ENCODE measurements around the gene MIDN. TPM values are rescaled to one million over a fixed set of nuclear protein-coding genes. Genes with fewer than 3 reads are reported as not detected.
A peak's percentile ranks its signal among the peaks of the same experiment; 100 is the strongest.

Gene MIDN
- total and polyA plus RNA-seq, 12 donors, result 8.6 to 189 (median 59.9) TPM

DNA sequence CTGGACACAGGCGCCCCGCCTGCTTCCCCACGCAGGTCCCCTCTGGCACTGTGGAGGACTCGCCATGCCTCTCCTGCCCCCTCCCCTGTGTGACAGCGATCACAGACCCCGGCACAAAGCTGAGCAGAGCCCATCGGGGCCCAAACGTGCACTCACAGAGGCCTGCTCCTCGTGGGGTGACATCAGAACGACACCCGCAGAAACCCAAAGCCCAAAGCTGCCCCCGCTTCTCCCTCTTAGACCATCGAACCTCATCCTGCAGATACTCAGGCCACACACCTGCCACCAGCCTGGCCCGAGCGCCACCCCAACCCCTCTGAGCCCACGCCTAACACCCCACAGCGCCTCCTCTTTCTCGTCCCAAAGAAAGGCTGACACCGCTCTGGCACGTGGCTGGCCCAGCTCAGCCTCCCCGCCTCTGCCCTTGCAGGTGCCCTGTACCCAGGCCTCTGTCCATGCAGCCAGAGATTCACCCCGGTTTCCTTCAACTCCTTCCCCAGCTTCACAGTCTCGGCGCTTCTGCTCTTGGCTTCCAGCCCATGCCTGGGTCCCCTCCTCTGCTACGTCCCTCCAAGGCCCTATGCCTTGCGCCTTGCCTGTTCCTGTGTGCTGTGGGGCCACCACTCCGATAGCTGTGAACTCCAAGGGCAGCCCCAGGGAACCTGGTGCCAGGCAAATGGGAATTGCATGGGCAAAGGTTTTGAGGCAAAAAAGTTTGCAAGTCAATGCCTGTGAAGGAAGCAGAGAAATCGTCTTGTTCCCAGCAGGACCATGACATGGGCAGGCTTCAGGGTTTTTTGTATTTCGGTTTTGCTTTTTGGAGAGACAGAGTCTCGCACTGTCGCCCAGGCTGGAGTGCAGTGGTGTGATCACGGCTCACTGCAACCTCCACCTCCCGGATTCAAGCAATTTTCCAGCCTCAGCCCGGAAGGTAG lies 9.7 kb upstream of the MIDN start:
- TF ChIP-seq POLR2A (IDR thresholded peaks at IDR 0.05), result no peak
- TF ChIP-seq, protein P1, sequence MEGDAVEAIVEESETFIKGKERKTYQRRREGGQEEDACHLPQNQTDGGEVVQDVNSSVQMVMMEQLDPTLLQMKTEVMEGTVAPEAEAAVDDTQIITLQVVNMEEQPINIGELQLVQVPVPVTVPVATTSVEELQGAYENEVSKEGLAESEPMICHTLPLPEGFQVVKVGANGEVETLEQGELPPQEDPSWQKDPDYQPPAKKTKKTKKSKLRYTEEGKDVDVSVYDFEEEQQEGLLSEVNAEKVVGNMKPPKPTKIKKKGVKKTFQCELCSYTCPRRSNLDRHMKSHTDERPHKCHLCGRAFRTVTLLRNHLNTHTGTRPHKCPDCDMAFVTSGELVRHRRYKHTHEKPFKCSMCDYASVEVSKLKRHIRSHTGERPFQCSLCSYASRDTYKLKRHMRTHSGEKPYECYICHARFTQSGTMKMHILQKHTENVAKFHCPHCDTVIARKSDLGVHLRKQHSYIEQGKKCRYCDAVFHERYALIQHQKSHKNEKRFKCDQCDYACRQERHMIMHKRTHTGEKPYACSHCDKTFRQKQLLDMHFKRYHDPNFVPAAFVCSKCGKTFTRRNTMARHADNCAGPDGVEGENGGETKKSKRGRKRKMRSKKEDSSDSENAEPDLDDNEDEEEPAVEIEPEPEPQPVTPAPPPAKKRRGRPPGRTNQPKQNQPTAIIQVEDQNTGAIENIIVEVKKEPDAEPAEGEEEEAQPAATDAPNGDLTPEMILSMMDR (IDR thresholded peaks at IDR 0.05), result no peak
- H3K9me3 ChIP-seq (replicated peaks in 1 of 3), result no peaks in the 10 kb centered on the region
- peaks cover 36 to 43% of the 10 kb centered on the region in 2 donors for H3K4me1 ChIP-seq (replicated peaks in 1 of 2)
- peak in 2 of 7 donors; percentile 28 to 43 for DNase-seq
- intact Hi-C loops (cut with DNase I), result no loop called here
- H3K36me3 ChIP-seq (replicated peaks in 1 of 2), result no peaks in the 10 kb centered on the region
- peak overlapping the region in 4 of 5 donors; percentile 36 to 99 (median 50) for H3K27ac ChIP-seq
- H3K27me3 ChIP-seq, result no peaks in the 10 kb centered on the region
- peak overlapping the region in 1 of 4 donors; percentile 69 for H3K4me3 ChIP-seq
- WGBS, 4 donors, result 58 to 73% (median 60%) methylated on average over 23 to 34 of the region's 34 CpGs

DNA sequence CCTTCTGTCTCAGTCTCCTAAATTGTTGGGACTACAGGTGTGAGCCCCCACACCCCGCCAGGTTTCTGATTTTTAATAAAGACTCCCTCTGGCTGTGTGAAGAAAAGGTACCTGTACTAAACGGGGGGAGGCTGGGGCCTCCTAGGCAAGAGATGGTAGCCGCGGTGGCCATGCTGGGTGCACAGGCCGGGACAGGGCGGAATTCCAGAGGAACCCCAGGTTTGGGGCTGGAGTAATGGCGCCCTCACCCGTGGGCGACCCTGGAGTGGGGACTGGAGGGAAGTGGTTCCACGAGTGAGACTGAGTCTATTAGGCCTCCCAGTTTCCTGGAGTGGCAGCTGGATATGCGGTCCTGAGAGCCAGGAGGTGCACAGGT lies 9.0 kb upstream of the MIDN start:
- H3K27ac ChIP-seq, result peak overlapping the region in 4 of 5 donors; percentile 75 to 99 (median 93)
- intact Hi-C loops (cut with DNase I), result no loop called here
- WGBS, 4 donors, result 76 to 85% (median 84%) methylated on average over 3 to 11 of the region's 11 CpGs
- H3K4me1 ChIP-seq (replicated peaks in 1 of 2), result peaks cover 43 to 46% of the 10 kb centered on the region in 2 donors
- DNase-seq, result no peak
- H3K36me3 ChIP-seq (replicated peaks in 1 of 2), result no peaks in the 10 kb centered on the region
- no peaks in the 10 kb centered on the region for H3K9me3 ChIP-seq (replicated peaks in 1 of 3)
- no peak overlapping the region for H3K4me3 ChIP-seq
- TF ChIP-seq, protein P1 (IDR thresholded peaks at IDR 0.05), result no peak
- H3K27me3 ChIP-seq, result no peaks in the 10 kb centered on the region

DNA sequence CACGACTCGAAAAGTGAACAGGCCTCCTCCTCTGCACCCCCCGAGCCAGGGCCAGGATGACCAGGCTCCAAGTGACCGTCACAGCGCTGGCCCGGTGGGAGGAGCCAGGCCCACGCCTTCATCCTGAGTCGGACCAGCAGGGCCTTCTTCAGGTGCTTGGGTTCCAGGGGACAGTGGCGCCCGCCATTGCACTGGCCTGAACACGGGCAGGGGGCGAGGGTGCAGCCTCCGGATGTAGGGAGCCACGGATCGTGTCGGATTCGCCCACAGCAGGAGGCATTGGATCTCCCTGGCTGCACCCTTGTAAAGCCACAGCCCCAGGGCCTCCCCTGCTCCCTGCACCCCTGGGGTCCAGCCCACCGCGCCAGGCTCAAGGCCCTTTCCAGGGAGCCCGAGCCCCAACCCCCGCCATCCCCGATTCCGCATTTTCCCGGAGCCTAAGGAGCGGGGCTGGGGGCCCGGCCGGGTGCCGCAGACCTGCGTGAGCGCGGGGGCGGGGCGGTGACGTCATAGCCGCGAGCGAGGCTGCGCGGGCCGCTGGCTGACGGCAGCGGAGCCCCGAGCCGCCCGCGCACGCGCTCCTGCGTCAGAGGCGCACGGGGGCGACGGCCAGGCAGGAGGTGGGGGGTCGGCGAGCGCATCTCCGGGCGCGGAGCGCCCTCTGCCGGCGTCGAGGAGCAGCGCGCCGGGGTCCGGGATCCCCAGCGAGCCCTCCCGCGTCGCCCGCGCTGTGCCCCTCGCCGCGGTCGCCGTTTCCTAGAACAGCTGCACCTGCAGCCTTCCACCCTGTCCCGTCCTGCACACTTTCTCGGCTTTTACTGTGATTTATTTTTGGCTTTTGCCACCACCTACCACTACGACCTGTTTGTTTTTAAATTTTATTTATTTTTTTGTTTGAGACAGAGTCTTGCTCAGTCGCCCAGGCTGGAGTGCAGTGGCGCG lies 8.3 kb upstream of the MIDN start:
- Histone ChIP-seq H3K4me3 (peak overlapping the region in 1 of 4 donors; percentile 41), H3K36me3 (replicated peaks in 1 of 2) (no peaks in the 10 kb centered on the region), H3K4me1 (replicated peaks in 1 of 2) (peaks cover 49 to 53% of the 10 kb centered on the region in 2 donors), H3K27me3 (no peaks in the 10 kb centered on the region), H3K27ac (peak overlapping the region in 4 of 5 donors; percentile 75 to 99 (median 93)), H3K9me3 (replicated peaks in 1 of 3) (no peaks in the 10 kb centered on the region)
- peak; percentile 83 to 94 (median 89) for DNase-seq
- TF ChIP-seq POLR2A (IDR thresholded peaks at IDR 0.05), result no peak
- TF ChIP-seq, protein P1 (IDR thresholded peaks at IDR 0.05), result peak; percentile 33 to 99 (median 74)
- intact Hi-C loops (cut with DNase I), result no loop called here
- 0 to 22% (median 12%) methylated on average over 30 to 84 of the region's 84 CpGs for WGBS, 4 donors

DNA sequence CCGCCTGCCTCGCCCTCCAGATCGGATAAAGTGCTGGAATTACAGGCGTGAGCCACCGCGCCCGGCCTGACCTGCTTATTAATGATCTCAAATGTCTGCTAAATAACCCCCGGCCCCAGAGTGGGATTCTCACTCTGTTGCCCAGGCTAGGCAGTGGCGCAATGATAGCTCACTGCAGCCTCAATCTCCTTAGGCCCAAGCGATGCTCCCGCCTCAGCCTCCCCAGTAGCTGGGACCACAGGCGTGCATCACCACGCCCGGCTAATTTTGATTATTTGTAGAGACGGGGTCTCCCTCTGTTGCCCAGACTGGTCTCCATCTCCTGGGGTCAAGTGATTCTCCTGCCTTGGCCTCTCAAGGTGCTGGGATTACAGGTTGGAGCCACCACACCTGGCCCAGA lies 7.5 kb upstream of the MIDN start:
- Histone ChIP-seq H3K9me3 (replicated peaks in 1 of 3) (no peaks in the 10 kb centered on the region), H3K4me1 (replicated peaks in 1 of 2) (peaks cover 58 to 62% of the 10 kb centered on the region in 2 donors), H3K27me3 (no peaks in the 10 kb centered on the region), H3K27ac (peak overlapping the region in 3 of 5 donors; percentile 89 to 99 (median 97)), H3K36me3 (replicated peaks in 1 of 2) (no peaks in the 10 kb centered on the region), H3K4me3 (peak overlapping the region in 1 of 4 donors; percentile 91)
- TF ChIP-seq POLR2A (IDR thresholded peaks at IDR 0.05), result no peak
- TF ChIP-seq, protein P1 (IDR thresholded peaks at IDR 0.05), result no peak
- intact Hi-C loops (cut with DNase I), result no loop called here
- peak in 3 of 7 donors; percentile 51 to 75 (median 59) for DNase-seq
- WGBS, 4 donors, result 61 to 69% (median 66%) methylated on average over 6 to 15 of the region's 15 CpGs

Data from adrenal gland (tissue), 12 donors.